Stomach (tissue), 4 donors: Measurements from ENCODE around the gene TMEM267.

Experiments
- EP300 ChIP-seq: sonication (generic); formaldehyde crosslinking; IDR thresholded peaks from one replicate; pipeline ENCODE4 v1.6.1; 2017; ENCODE audit warnings: antibody characterized with exemption
- POLR2A ChIP-seq, 4 donors: fragments of 450-650 bp; IDR thresholded peaks; one replicate each; pipeline ENCODE4 v1.6.1; 2016; ENCODE audit warnings: antibody characterized with exemption in 4 of 4, control low read depth in 2 of 4, mild to moderate bottlenecking in 1 of 4, moderate library complexity in 1 of 4
- POLR2AphosphoS5 ChIP-seq, 3 donors: sonication (generic); formaldehyde crosslinking; IDR thresholded peaks; one replicate each; pipeline ENCODE4 v1.6.1; 2016; ENCODE audit warnings: antibody characterized with exemption in 3 of 3
- TF ChIP-seq, protein P1 (sequence below), 7 experiments: fragments of 450-650 bp in 4 of 7; fragments of 200-600 bp in 3 of 7; sonication (generic) in 3 of 7; IDR thresholded peaks; one replicate each; pipeline ENCODE4 v1.5.1; 2016 to 2019; ENCODE audit warnings: antibody characterized with exemption in 7 of 7, control low read depth in 2 of 7, mild to moderate bottlenecking in 1 of 7

DNA sequence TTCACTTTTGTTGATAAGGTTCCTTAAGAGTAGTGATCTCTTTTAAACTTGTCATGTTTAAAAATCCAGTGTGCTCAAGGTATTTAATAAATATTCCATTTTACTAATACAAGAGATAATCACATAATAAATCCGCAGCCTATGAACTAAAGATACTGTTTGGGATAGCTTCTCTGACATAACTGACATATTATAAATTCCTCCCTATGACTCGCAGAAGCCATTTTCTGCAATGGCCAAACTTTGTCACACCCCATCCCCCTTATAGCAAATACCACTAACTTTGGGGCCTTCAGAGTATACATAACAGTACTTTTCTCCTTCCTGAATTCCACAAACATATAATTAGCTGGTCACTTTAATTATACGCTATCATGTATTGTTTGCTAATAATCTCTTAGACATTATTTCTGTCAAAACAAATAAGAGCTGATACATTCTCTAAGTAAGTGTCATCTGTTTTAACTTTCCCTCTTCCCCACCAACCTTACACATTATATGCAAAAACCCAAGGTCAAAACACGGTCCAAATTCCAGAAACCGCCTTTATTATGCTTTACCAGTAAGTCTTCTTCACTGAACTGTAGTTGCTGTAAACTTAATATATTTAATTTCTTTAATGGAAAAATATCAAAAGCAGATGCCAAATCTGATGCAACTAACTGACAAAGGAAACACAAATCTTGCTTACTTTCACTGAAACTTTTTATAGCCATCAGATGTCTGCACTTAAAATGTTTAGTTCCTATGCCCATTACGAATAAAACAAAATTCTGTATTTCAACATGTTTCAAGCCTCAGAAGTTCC lies 971 bp downstream of the TMEM267 start:
- TF ChIP-seq POLR2AphosphoS5 (IDR thresholded peaks at IDR 0.05) (no peak), POLR2A (IDR thresholded peaks at IDR 0.05) (no peak), EP300 (no peak)
- TF ChIP-seq, protein P1, sequence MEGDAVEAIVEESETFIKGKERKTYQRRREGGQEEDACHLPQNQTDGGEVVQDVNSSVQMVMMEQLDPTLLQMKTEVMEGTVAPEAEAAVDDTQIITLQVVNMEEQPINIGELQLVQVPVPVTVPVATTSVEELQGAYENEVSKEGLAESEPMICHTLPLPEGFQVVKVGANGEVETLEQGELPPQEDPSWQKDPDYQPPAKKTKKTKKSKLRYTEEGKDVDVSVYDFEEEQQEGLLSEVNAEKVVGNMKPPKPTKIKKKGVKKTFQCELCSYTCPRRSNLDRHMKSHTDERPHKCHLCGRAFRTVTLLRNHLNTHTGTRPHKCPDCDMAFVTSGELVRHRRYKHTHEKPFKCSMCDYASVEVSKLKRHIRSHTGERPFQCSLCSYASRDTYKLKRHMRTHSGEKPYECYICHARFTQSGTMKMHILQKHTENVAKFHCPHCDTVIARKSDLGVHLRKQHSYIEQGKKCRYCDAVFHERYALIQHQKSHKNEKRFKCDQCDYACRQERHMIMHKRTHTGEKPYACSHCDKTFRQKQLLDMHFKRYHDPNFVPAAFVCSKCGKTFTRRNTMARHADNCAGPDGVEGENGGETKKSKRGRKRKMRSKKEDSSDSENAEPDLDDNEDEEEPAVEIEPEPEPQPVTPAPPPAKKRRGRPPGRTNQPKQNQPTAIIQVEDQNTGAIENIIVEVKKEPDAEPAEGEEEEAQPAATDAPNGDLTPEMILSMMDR (IDR thresholded peaks at IDR 0.05) = no peak
